ENCODE measurements around the gene ZIC2.
"Not testable (repeated sequence)": the region's sequence is repeated elsewhere in the genome, so short reads cannot be mapped to it uniquely, and the experiment has no call there.

ZIC2 gene

GRCh38 chr13:100032642-100033041 lies 51.1 kb downstream of the ZIC2 start:
- not testable (repeated sequence) for DNase-seq

GRCh38 chr13:100035936-100036335 lies 54.4 kb downstream of the ZIC2 start:
- no peak for DNase-seq

All from NCI-H187 (cell line).